GM18498 (cell line): Measurements from ENCODE around the gene NNMT.

ENCODE experiments used
- ATAC-seq: cut with Tn5 transposase; IDR thresholded peaks from one replicate; pipeline ENCODE4 v1.9.1; 2021; ENCODE audit warnings: mild to moderate bottlenecking, moderate library complexity; ENCODE audit not compliant: unreplicated experiment

Gene NNMT

DNA sequence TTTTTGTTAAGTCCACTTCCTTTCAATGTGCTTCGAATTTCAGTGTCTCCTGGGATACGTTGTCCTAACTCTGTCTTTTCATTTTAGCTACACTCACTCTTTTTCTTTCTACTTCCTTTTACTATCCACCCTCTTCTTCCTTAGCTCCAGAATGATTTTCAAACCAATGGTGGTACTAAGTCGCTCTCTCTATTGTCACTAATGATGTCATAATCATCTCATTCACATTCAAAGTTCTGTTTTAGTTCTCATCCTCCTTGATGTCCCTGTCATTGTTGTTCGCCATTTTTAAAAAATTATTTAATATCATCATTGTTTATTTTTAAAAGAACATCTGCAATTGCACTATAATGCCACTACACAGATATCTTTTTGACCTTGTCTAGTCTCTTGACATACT, 47.3 kb downstream of the NNMT start:
- ATAC-seq, result no peak

- no peak for ATAC-seq
Observed at GRCh38 chr11:114344494-114344893, 48.3 kb downstream of the NNMT start.

GRCh38 chr11:114345575-114346222, 49.5 kb downstream of the NNMT start:
- no peak for ATAC-seq

DNA sequence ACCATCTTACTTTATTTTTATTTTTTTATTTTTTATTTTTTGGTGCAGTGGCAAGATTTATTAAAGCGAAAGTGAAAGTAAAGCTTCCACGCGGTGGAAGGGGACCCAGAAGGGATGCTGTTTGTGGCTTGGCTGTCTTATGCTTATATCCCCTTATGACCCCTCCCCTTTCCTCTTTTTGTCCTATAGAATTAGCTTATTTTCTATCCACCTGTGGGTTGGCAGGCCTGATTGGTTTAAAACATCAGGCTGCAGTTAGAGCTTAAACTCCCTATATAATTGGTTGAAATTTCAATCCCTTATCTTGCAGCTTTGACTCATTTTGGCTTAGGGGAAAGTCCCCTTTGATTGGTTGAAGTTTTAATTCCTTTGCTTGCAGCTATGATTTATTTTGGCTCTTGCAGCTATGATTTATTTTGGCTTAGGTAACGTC, 50.5 kb downstream of the NNMT start:
- ATAC-seq, result no peak

GRCh38 chr11:114348200-114349191, 52.3 kb downstream of the NNMT start:
- ATAC-seq, result no peak

DNA sequence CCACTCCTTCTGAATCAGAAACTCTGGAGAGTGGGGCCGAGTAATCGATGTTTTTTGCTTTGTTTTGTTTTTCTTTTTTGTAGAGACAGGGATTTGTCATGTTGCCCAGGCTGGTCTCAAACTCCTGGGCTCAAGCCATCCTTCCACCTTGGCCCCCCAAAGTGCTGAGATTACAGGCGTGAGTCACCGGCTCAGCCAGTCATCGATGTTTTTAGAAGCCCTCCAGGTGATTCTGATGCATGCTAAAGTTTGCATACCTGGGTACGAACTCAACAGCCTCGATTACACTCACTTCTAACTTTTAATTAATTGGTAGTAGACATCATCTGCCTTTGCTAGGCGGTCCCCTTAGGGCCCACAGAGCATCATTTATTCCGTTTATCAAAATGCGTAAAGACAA, 53.8 kb downstream of the NNMT start:
- no peak for ATAC-seq

GRCh38 chr11:114353443-114353842, 57.2 kb downstream of the NNMT start:
- no peak for ATAC-seq

- no peak for ATAC-seq
Observed at GRCh38 chr11:114354076-114354475, 57.9 kb downstream of the NNMT start.

DNA sequence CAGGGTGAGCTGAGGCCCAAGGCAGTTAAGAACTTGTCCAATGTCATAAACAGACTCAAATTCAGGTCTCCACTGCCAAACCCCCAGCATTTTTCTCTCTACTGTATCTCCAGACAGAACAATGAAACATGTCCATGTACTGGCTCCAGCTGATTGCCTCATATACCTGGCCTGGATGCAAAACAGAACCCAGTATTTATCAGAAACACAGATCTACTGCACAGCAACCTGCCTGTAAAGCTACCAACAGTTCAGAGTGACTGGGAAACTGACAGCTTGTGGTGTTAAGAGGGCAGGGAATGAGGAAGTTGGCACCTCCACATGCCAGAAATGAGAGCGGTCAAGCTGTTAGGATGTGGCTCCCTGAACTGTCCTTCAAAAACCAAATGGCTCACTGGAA, 62.5 kb downstream of the NNMT start:
- no peak for ATAC-seq

DNA sequence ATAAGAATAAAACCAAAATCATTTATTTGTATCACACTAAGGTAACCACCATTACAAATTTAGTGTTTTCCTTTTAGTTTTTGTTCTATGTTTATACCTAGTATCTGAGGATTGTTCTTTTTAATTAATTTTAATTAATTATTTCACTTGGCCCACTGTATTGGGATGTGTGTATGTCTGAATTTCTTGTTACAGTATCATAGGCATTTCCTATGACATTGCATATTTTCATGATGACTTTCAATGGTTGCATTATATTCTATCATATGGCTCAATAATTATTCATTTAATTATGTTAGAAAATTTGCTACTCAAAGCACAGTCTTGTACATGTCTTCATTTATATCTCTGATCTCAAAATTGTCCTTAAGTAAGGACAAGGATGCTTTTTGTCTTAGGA, 63.1 kb downstream of the NNMT start:
- no peak for ATAC-seq

- ATAC-seq, result no peak
Observed at GRCh38 chr11:114362326-114362725, 66.1 kb downstream of the NNMT start.

- ATAC-seq, result no peak
Observed at GRCh38 chr11:114362958-114363357, 66.8 kb downstream of the NNMT start.
